Astrocyte (in vitro differentiated cells and primary cell): ENCODE measurements around the gene SLC25A21. TPM values are rescaled to one million over a fixed set of nuclear protein-coding genes. Genes with fewer than 3 reads are reported as not detected.
"Not testable (repeated sequence)": the region's sequence is repeated elsewhere in the genome, so short reads cannot be mapped to it uniquely, and the experiment has no call there.

Source experiments
- DNase-seq: peaks from one replicate; pipeline ENCODE4 v3.0.0-alpha.2; 2010; ENCODE audit warnings: low read depth
- FAIRE-seq: peaks from 2 replicates; lab custom pipeline; 2011; peaks lifted over from hg19 to GRCh38; lab: Jason Lieb, UNC
- H2AFZ ChIP-seq: 2 replicates; pipeline ENCODE4 v1.6.0; 2012; ENCODE audit warnings: low read depth, low read length, inconsistent platforms
- H3K27ac ChIP-seq: 2 replicates; pipeline ENCODE4 v1.5.1; 2011; ENCODE audit warnings: low read depth, low read length, inconsistent platforms
- H3K27me3 ChIP-seq: 2 replicates; pipeline ENCODE4 v1.6.0; 2011; ENCODE audit warnings: low read length, inconsistent platforms; ENCODE audit not compliant: insufficient read depth
- H3K36me3 ChIP-seq: 2 replicates; pipeline ENCODE4 v1.5.1; 2011; ENCODE audit warnings: low read length, inconsistent platforms; ENCODE audit not compliant: insufficient read depth
- H3K4me1 ChIP-seq: 2 replicates; pipeline ENCODE4 v1.5.1; 2011; ENCODE audit warnings: low read length, inconsistent platforms; ENCODE audit not compliant: insufficient read depth
- H3K4me2 ChIP-seq: 2 replicates; pipeline ENCODE4 v1.6.0; 2012; ENCODE audit warnings: low read length, inconsistent platforms
- H3K4me3 ChIP-seq: 2 replicates; pipeline ENCODE4 v1.5.1; 2011; ENCODE audit warnings: low read depth, mild to moderate bottlenecking, low read length, inconsistent platforms; ENCODE audit not compliant: insufficient read depth
- H3K79me2 ChIP-seq: 2 replicates; pipeline ENCODE4 v1.6.0; 2012; ENCODE audit warnings: mild to moderate bottlenecking, low read length, inconsistent platforms; ENCODE audit not compliant: insufficient read depth
- H3K9ac ChIP-seq: 2 replicates; pipeline ENCODE4 v1.6.0; 2012; ENCODE audit warnings: mild to moderate bottlenecking, low read length, inconsistent platforms
- H3K9me3 ChIP-seq: 2 replicates; pipeline ENCODE4 v1.5.1; 2012; ENCODE audit warnings: low read depth, mild to moderate bottlenecking, low read length, inconsistent platforms; ENCODE audit not compliant: insufficient read depth
- H4K20me1 ChIP-seq: 2 replicates; pipeline ENCODE4 v1.6.0; 2012; ENCODE audit warnings: low read length, inconsistent platforms; ENCODE audit not compliant: insufficient read depth
- H3K27ac Mint-ChIP-seq: one replicate; pipeline ENCODE4 v1.8.0; 2021; ENCODE audit warnings: mild to moderate bottlenecking, mixed read lengths; ENCODE audit not compliant: unreplicated experiment
- H3K27me3 Mint-ChIP-seq: one replicate; pipeline ENCODE4 v1.8.0; 2021; ENCODE audit warnings: low read depth, mixed read lengths; ENCODE audit not compliant: unreplicated experiment
- H3K36me3 Mint-ChIP-seq: one replicate; pipeline ENCODE4 v1.8.0; 2021; ENCODE audit warnings: low read depth, mixed read lengths; ENCODE audit not compliant: unreplicated experiment
- H3K4me1 Mint-ChIP-seq: one replicate; pipeline ENCODE4 v1.8.0; 2021; ENCODE audit warnings: low read depth, mixed read lengths; ENCODE audit not compliant: unreplicated experiment
- H3K4me3 Mint-ChIP-seq: one replicate; pipeline ENCODE4 v1.8.0; 2021; ENCODE audit warnings: mild to moderate bottlenecking, moderate library complexity, mixed read lengths; ENCODE audit not compliant: unreplicated experiment
- H3K9me3 Mint-ChIP-seq: one replicate; pipeline ENCODE4 v1.8.0; 2021; ENCODE audit warnings: mild to moderate bottlenecking, mixed read lengths; ENCODE audit not compliant: unreplicated experiment
- EZH2 ChIP-seq: IDR thresholded peaks from 2 replicates; pipeline ENCODE4 v1.6.1; 2012; ENCODE audit warnings: mild to moderate bottlenecking, low read length, inconsistent platforms; ENCODE audit not compliant: insufficient read depth
- total RNA-seq: library from RNA; stranded (reverse); gene quantifications from 2 replicates; pipeline ENCODE4 v1.2.1, GENCODE V29; 2021
- TF ChIP-seq, protein P1 (sequence below): IDR thresholded peaks from 2 replicates; pipeline ENCODE4 v1.5.1; 2011; ENCODE audit warnings: low read depth, mild to moderate bottlenecking, inconsistent platforms, low read length, moderate library complexity; ENCODE audit not compliant: insufficient read depth

Gene SLC25A21
- total RNA-seq, 1 donor from 2014 or later = 1.5 TPM

DNA sequence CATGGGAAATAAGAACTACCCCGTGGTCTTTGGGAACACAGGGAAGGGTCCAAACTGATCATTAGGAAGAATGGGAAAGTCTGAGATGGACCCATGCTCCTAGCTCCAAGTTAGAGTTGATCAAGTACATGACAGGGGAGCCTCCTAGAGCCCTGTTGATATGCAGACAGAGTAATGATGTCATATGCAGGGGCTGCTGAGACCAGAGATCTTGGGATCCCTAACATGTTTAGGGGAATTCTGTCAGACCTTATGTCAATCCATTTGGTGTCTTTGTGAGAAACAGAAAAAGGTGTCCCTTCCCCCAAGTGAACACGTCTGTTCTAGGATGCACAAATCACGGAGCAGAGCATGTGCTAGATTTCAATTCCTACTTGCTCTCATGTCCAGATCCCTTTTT is 6.6 kb downstream of the SLC25A21 start:
- peaks cover 2% of the 10 kb centered on the region for H3K9me3 Mint-ChIP-seq
- TF ChIP-seq, protein P1, sequence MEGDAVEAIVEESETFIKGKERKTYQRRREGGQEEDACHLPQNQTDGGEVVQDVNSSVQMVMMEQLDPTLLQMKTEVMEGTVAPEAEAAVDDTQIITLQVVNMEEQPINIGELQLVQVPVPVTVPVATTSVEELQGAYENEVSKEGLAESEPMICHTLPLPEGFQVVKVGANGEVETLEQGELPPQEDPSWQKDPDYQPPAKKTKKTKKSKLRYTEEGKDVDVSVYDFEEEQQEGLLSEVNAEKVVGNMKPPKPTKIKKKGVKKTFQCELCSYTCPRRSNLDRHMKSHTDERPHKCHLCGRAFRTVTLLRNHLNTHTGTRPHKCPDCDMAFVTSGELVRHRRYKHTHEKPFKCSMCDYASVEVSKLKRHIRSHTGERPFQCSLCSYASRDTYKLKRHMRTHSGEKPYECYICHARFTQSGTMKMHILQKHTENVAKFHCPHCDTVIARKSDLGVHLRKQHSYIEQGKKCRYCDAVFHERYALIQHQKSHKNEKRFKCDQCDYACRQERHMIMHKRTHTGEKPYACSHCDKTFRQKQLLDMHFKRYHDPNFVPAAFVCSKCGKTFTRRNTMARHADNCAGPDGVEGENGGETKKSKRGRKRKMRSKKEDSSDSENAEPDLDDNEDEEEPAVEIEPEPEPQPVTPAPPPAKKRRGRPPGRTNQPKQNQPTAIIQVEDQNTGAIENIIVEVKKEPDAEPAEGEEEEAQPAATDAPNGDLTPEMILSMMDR = no peak
- no peak for TF ChIP-seq EZH2
- Histone ChIP-seq H3K9me3 (no peaks in the 10 kb centered on the region), H3K27me3 (no peaks in the 10 kb centered on the region), H4K20me1 (no peaks in the 10 kb centered on the region), H3K36me3 (no peaks in the 10 kb centered on the region), H3K4me1 (no peaks in the 10 kb centered on the region), H2AFZ (no peak overlapping the region), H3K4me2 (no peak overlapping the region), H3K79me2 (no peaks in the 10 kb centered on the region), H3K9ac (no peak overlapping the region), H3K27ac (no peak overlapping the region), H3K4me3 (no peak overlapping the region)
- no peaks in the 10 kb centered on the region for H3K36me3 Mint-ChIP-seq
- FAIRE-seq = no peak
- H3K4me3 Mint-ChIP-seq = no peak overlapping the region
- H3K27me3 Mint-ChIP-seq = no peaks in the 10 kb centered on the region
- no peaks in the 10 kb centered on the region for H3K4me1 Mint-ChIP-seq
- no peak for DNase-seq
- no peak overlapping the region for H3K27ac Mint-ChIP-seq

DNA sequence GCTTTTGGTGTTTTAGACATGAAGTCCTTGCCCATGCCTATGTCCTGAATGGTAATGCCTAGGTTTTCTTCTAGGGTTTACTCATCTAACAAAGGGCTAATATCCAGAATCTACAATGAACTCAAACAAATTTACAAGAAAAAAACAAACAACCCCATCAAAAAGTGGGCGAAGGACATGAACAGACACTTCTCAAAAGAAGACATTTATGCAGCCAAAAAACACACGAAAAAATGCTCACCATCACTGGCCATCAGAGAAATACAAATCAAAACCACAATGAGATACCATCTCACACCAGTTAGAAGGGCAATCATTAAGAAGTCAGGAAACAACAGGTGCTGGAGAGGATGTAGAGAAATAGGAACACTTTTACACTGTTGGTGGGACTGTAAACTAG is 10.1 kb downstream of the SLC25A21 start:
- H3K27ac ChIP-seq, H3K27ac Mint-ChIP-seq, H3K9me3 ChIP-seq, H3K4me2 ChIP-seq, H3K4me3 ChIP-seq, DNase-seq, H3K9ac ChIP-seq, H3K4me3 Mint-ChIP-seq, H3K79me2 ChIP-seq, H4K20me1 ChIP-seq, H3K27me3 ChIP-seq, H3K36me3 Mint-ChIP-seq, H3K9me3 Mint-ChIP-seq, H3K4me1 Mint-ChIP-seq, H3K4me1 ChIP-seq, H3K27me3 Mint-ChIP-seq, FAIRE-seq, H2AFZ ChIP-seq, H3K36me3 ChIP-seq: not testable (repeated sequence)

DNA sequence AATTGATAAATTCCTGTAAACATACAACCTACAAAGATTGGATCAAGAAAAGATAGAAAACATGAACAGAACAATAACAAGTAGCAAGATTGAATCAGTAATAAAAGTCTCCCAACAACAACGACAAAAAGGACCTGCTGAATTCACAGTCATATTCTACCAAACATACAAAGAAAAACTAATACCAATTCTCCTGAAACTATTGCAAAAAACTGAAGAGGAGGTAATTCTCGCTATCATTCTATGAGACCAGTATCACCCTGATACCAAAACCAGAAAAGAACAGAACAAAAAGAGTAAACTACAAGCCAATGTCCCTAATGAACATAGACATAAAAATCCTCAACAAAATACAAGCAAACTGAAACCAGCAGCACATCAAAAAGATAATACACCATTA is 14.4 kb downstream of the SLC25A21 start:
- H4K20me1 ChIP-seq = no peaks in the 10 kb centered on the region
- TF ChIP-seq, protein P1 = no peak
- no peak for TF ChIP-seq EZH2
- H3K9ac ChIP-seq = no peak overlapping the region
- H3K4me2 ChIP-seq = no peak overlapping the region
- Mint-ChIP-seq H3K4me3 (no peak overlapping the region), H3K27ac (no peak overlapping the region), H3K4me1 (no peaks in the 10 kb centered on the region), H3K36me3 (no peaks in the 10 kb centered on the region), H3K27me3 (no peaks in the 10 kb centered on the region), H3K9me3 (peaks cover 4% of the 10 kb centered on the region)
- H3K4me1 ChIP-seq = no peaks in the 10 kb centered on the region
- DNase-seq = no peak
- no peaks in the 10 kb centered on the region for H3K27me3 ChIP-seq
- H3K36me3 ChIP-seq = no peaks in the 10 kb centered on the region
- no peaks in the 10 kb centered on the region for H3K9me3 ChIP-seq
- no peaks in the 10 kb centered on the region for H3K79me2 ChIP-seq
- no peak overlapping the region for H3K27ac ChIP-seq
- no peak for FAIRE-seq
- no peak overlapping the region for H2AFZ ChIP-seq
- H3K4me3 ChIP-seq = no peak overlapping the region
